SK-N-SH (cell line): ENCODE data around the gene FLAD1. TPM values are rescaled to one million over a fixed set of nuclear protein-coding genes. Genes with fewer than 3 reads are reported as not detected.
A peak's percentile ranks its signal among the peaks of the same experiment; 100 is the strongest.

ENCODE experiments used
- CTCF ChIA-PET: fragments of 300-600, 350-600 bp; formaldehyde crosslinking; extraction: SDS; loops from one replicate; lab custom pipeline; 2021; lab: Yijun Ruan, JAX
- POLR2A ChIA-PET: fragments of 350-600 bp; sonication (Branson Sonifier 250); formaldehyde crosslinking; extraction: SDS; loops from one replicate; lab custom pipeline; 2020; ENCODE audit warnings: antibody characterized with exemption, inconsistent platforms; lab: Yijun Ruan, JAX
- DNase-seq: peaks from one replicate; pipeline ENCODE4 v3.0.0; 2012
- H2AFZ ChIP-seq: fragments of 200-600 bp; sonication (generic); 2 replicates; pipeline ENCODE4 v1.8.1; 2016; ENCODE audit warnings: antibody characterized with exemption, mild to moderate bottlenecking, low read depth
- H3F3A ChIP-seq: fragments of 200-600 bp; sonication (generic); replicated peaks from 2 replicates; pipeline ENCODE3; 2016; ENCODE audit warnings: antibody characterized with exemption, mild to moderate bottlenecking; ENCODE audit not compliant: insufficient read depth
- H3K27ac ChIP-seq, 2 experiments: fragments of 200-500 bp in 1 of 2; fragments of 200-600 bp in 1 of 2; sonication (Bioruptor generic) in 1 of 2; sonication (generic), shearing (Covaris generic) in 1 of 2; 2 replicates each; pipeline versions ENCODE4 v1.5.1 to v1.6.1; 2014 to 2016; ENCODE audit warnings: low read depth in 2 of 2, inconsistent platforms in 1 of 2, low read length in 1 of 2, mild to moderate bottlenecking in 1 of 2, mixed read lengths in 1 of 2
- H3K27me3 ChIP-seq: fragments of 200-600 bp; sonication (generic), shearing (Covaris generic); 2 replicates; pipeline ENCODE4 v1.6.1; 2016; ENCODE audit warnings: mixed run types; ENCODE audit not compliant: insufficient read depth
- H3K36me3 ChIP-seq, 2 experiments: fragments of 200-500 bp in 1 of 2; fragments of 200-600 bp in 1 of 2; sonication (Bioruptor generic) in 1 of 2; sonication (generic) in 1 of 2; replicated peaks in 1 of 2; 2 replicates each; pipeline versions ENCODE3 to v1.5.1; 2014 to 2016; ENCODE audit warnings: low read length in 1 of 2, mild to moderate bottlenecking in 1 of 2; ENCODE audit not compliant: insufficient read depth in 2 of 2, control insufficient read depth in 1 of 2
- H3K4me1 ChIP-seq, 2 experiments: fragments of 200-500 bp in 1 of 2; fragments of 200-600 bp in 1 of 2; sonication (Bioruptor generic) in 1 of 2; sonication (generic), shearing (Covaris generic) in 1 of 2; 2 replicates each; pipeline versions ENCODE4 v1.5.1 to v1.6.1; 2014 to 2016; ENCODE audit warnings: low read depth in 1 of 2, low read length in 1 of 2, mixed run types in 1 of 2; ENCODE audit not compliant: insufficient read depth in 2 of 2, control insufficient read depth in 1 of 2
- H3K4me2 ChIP-seq: fragments of 200-600 bp; sonication (generic), shearing (Covaris generic); 2 replicates; pipeline ENCODE4 v1.6.1; 2017; ENCODE audit warnings: mixed run types
- H3K4me3 ChIP-seq, 2 experiments: fragments of 200-500 bp in 1 of 2; fragments of 200-600 bp in 1 of 2; sonication (Bioruptor generic) in 1 of 2; sonication (generic), shearing (Covaris generic) in 1 of 2; 2 replicates each; pipeline versions ENCODE4 v1.5.1 to v1.8.1; 2014 to 2016; ENCODE audit warnings: low read depth in 2 of 2, inconsistent platforms in 1 of 2, low read length in 1 of 2, mild to moderate bottlenecking in 1 of 2, mixed read lengths in 1 of 2, moderate library complexity in 1 of 2
- H3K79me2 ChIP-seq: fragments of 200-600 bp; sonication (generic); 2 replicates; pipeline ENCODE4 v1.8.1; 2017; ENCODE audit warnings: mild to moderate bottlenecking; ENCODE audit not compliant: insufficient read depth
- H3K9ac ChIP-seq: fragments of 200-600 bp; sonication (generic); 2 replicates; pipeline ENCODE4 v1.6.1; 2017; ENCODE audit warnings: mixed run types
- H3K9me2 ChIP-seq: fragments of 200-600 bp; sonication (generic); 2 replicates; pipeline ENCODE4 v1.6.1; 2017; ENCODE audit warnings: mixed run types
- H3K9me3 ChIP-seq: fragments of 200-600 bp; sonication (generic); 2 replicates; pipeline ENCODE4 v1.6.1; 2017; ENCODE audit warnings: mixed run types, mild to moderate bottlenecking, moderate library complexity
- H4K20me1 ChIP-seq: fragments of 200-600 bp; sonication (generic); 2 replicates; pipeline ENCODE4 v1.6.1; 2017; ENCODE audit warnings: mild to moderate bottlenecking, mixed run types; ENCODE audit not compliant: insufficient read depth
- CTCF ChIP-seq: fragments of 200-600 bp; sonication (generic); IDR thresholded peaks from 2 replicates; pipeline ENCODE4 v1.6.1; 2017; ENCODE audit warnings: antibody characterized with exemption, mild to moderate bottlenecking, moderate library complexity
- FOSL2 ChIP-seq: IDR thresholded peaks from 2 replicates; pipeline ENCODE4 v1.4.0; 2012; ENCODE audit warnings: low read depth, mild to moderate bottlenecking, moderate library complexity, borderline replicate concordance
- MXI1 ChIP-seq: IDR thresholded peaks from 2 replicates; pipeline ENCODE4 v1.6.1; 2012; ENCODE audit warnings: mild to moderate bottlenecking, low read depth, low read length, improper control_type of control experiment
- NFIC ChIP-seq: IDR thresholded peaks from 2 replicates; pipeline ENCODE4 v1.4.0; 2012; ENCODE audit warnings: borderline replicate concordance
- RAD21 ChIP-seq: IDR thresholded peaks from 2 replicates; pipeline ENCODE4 v1.6.1; 2012; ENCODE audit warnings: mild to moderate bottlenecking, low read length
- SMC3 ChIP-seq: IDR thresholded peaks from 2 replicates; pipeline ENCODE4 v1.6.1; 2012; ENCODE audit warnings: low read depth, low read length, improper control_type of control experiment
- TEAD4 ChIP-seq: IDR thresholded peaks from 2 replicates; pipeline ENCODE4 v1.4.0; 2012; ENCODE audit warnings: mild to moderate bottlenecking, borderline replicate concordance; ENCODE audit not compliant: insufficient read depth
- USF2 ChIP-seq: fragments of 150-350 bp; IDR thresholded peaks from 2 replicates; pipeline ENCODE4 v1.6.1; 2017; ENCODE audit warnings: antibody characterized with exemption, low read length, low read depth, borderline replicate concordance
- WGBS: methylation state at CpG from one replicate; pipeline ENCODE4 v1.1.6; 2017; ENCODE audit warnings: low lambda C conversion rate; 5-methylcytosine and 5-hydroxymethylcytosine counted together
- polyA plus RNA-seq, 3 experiments: library from polyadenylated mRNA; depleted of rRNA; stranded (reverse); fragments of >200 nt; gene quantifications; 2 replicates each; pipeline ENCODE4 v1.2.3, GENCODE V29; 2012

FLAD1 gene
- polyA plus RNA-seq, 1 of the 3 experiments (the other 2 are of a cell fraction): 50.8 TPM

- POLR2A ChIA-PET: interaction anchor here (1.4 kb wide), 1 partner anchor 11 kb away, joined by 4 read pairs; no protein-coding TSS in a partner anchor
- H3K9ac ChIP-seq: no peak overlapping the region
- H3K9me3 ChIP-seq: no peaks in the 10 kb centered on the region
- no peaks in the 10 kb centered on the region for H4K20me1 ChIP-seq
- no peak for DNase-seq
- TF ChIP-seq MXI1 (no peak), TEAD4 (no peak)
- TF ChIP-seq, all 33 proteins: peak for 0
- H3K79me2 ChIP-seq: peaks cover 44% of the 10 kb centered on the region
- peaks cover 0 to 28% of the 10 kb centered on the region in 2 experiments; a peak in 1 of 4 replicates for H3K4me1 ChIP-seq
- CTCF ChIA-PET: interaction anchor here (1.2 to 37.5 kb wide), 5 partner anchors 9 to 102 kb away, joined by 4 to 640 read pairs (median 10); partner anchors contain the start of genes CKS1B, LENEP and ZBTB7B
- no peak overlapping the region for H3K4me3 ChIP-seq
- H3F3A ChIP-seq: no peaks in the 10 kb centered on the region
- no peak overlapping the region for H3K4me2 ChIP-seq
- H3K27me3 ChIP-seq: no peaks in the 10 kb centered on the region
- no peaks in the 10 kb centered on the region for H3K9me2 ChIP-seq
- peaks cover 24 to 33% of the 10 kb centered on the region in 2 experiments for H3K36me3 ChIP-seq
- WGBS: 66% methylated on average over 3 of the region's 3 CpGs
- no peak overlapping the region for H2AFZ ChIP-seq
- no peak overlapping the region; a peak in 1 of 4 replicates for H3K27ac ChIP-seq
These were observed 6.2 kb downstream of the FLAD1 start for GRCh38 chr1:154989195-154989860.

- Histone ChIP-seq H3K4me2 (no peak overlapping the region), H3K27me3 (no peaks in the 10 kb centered on the region), H3K4me1 (peaks cover 0 to 30% of the 10 kb centered on the region in 2 experiments; a peak in 2 of 4 replicates), H4K20me1 (no peaks in the 10 kb centered on the region), H3K9me2 (no peaks in the 10 kb centered on the region), H3K4me3 (no peak overlapping the region), H3K9ac (no peak overlapping the region), H3K36me3 (peaks cover 24 to 33% of the 10 kb centered on the region in 2 experiments), H3F3A (no peaks in the 10 kb centered on the region), H3K9me3 (no peaks in the 10 kb centered on the region), H2AFZ (no peak overlapping the region), H3K79me2 (peaks cover 34% of the 10 kb centered on the region), H3K27ac (no peak overlapping the region)
- ChIA-PET POLR2A (interaction anchor here (1.4 kb wide), 1 partner anchor 12 kb away, joined by 4 read pairs; no protein-coding TSS in a partner anchor), CTCF (interaction anchor here (0.7 to 2.1 kb wide), 2 partner anchors 9 to 275 kb away, joined by 3 to 17 read pairs; no protein-coding TSS in a partner anchor)
- TF ChIP-seq FOSL2: no peak
- TF ChIP-seq NFIC: no peak
- 97% methylated on average over 6 of the region's 8 CpGs for WGBS
- DNase-seq: peak; percentile 1
These were observed 7.1 kb downstream of the FLAD1 start for GRCh38 chr1:154990276-154990675.

GRCh38 chr1:154992721-154993571 is 9.8 kb downstream of the FLAD1 start:
- TF ChIP-seq USF2 (no peak), RAD21 (peak; percentile 31), SMC3 (peak; percentile 21; the same call in 1 of the 2 replicates), CTCF (peak; percentile 30)
- no peak overlapping the region for H3K4me3 ChIP-seq
- H3K9ac ChIP-seq: no peak overlapping the region
- POLR2A ChIA-PET: interaction anchor here (0.6 to 3.9 kb wide), 10 partner anchors 10 to 512 kb away, joined by 3 to 22 read pairs (median 4); partner anchors contain the start of genes ADAM15, CKS1B, FLAD1 and PBXIP1
- no peaks in the 10 kb centered on the region for H3K27me3 ChIP-seq
- no peak overlapping the region for H2AFZ ChIP-seq
- H3K4me1 ChIP-seq: peaks cover 3 to 29% of the 10 kb centered on the region in 2 experiments; a peak in 3 of 4 replicates
- H3K36me3 ChIP-seq: peaks cover 17 to 27% of the 10 kb centered on the region in 2 experiments
- H3K9me3 ChIP-seq: no peaks in the 10 kb centered on the region
- H4K20me1 ChIP-seq: no peaks in the 10 kb centered on the region
- CTCF ChIA-PET: interaction anchor here (1.1 to 14.0 kb wide), 13 partner anchors 11 to 485 kb away, joined by 3 to 640 read pairs (median 4); partner anchors contain the start of genes ADAM15, CKS1B, FLAD1 and PBXIP1
- H3F3A ChIP-seq: peaks cover 4% of the 10 kb centered on the region
- H3K79me2 ChIP-seq: peaks cover 8% of the 10 kb centered on the region; the same call in 1 of the 2 replicates
- no peak overlapping the region for H3K4me2 ChIP-seq
- H3K9me2 ChIP-seq: no peaks in the 10 kb centered on the region
- H3K27ac ChIP-seq: peak overlapping the region; percentile 14 to 43; a peak in 2 of 4 replicates
- no peak for DNase-seq
- 92% methylated on average over 13 of the region's 14 CpGs for WGBS
